Smooth muscle cell (in vitro differentiated cells): ENCODE measurements around the gene UGGT2. TPM values are rescaled to one million over a fixed set of nuclear protein-coding genes. Genes with fewer than 3 reads are reported as not detected.
"Not testable (repeated sequence)": the region's sequence is repeated elsewhere in the genome, so short reads cannot be mapped to it uniquely, and the experiment has no call there.

Experiments used
- DNase-seq: peaks from one replicate; lab custom pipeline; 2025; ENCODE audit not compliant: unreplicated experiment; lab: John Stamatoyannopoulos, UW
- H2AFZ ChIP-seq: fragments of 200-600 bp; sonication (generic); 2 replicates; pipeline ENCODE4 v1.6.0; 2016; ENCODE audit warnings: antibody characterized with exemption, low read depth, mild to moderate bottlenecking
- H3F3A ChIP-seq: fragments of 200-600 bp; sonication (generic); 2 replicates; pipeline ENCODE4 v1.6.0; 2017; ENCODE audit warnings: antibody characterized with exemption, low read depth
- H3K27ac ChIP-seq: fragments of 200-600 bp; sonication (generic); 2 replicates; pipeline ENCODE4 v1.5.1; 2016; ENCODE audit warnings: low read depth, mild to moderate bottlenecking
- H3K27me3 ChIP-seq: fragments of 200-600 bp; sonication (generic); 2 replicates; pipeline ENCODE4 v1.6.1; 2016; ENCODE audit warnings: low read depth, mild to moderate bottlenecking
- H3K36me3 ChIP-seq: fragments of 200-600 bp; sonication (generic); 2 replicates; pipeline ENCODE4 v1.5.1; 2016; ENCODE audit warnings: low read depth
- H3K4me1 ChIP-seq: fragments of 200-600 bp; sonication (generic); 2 replicates; pipeline ENCODE4 v1.5.1; 2016; ENCODE audit warnings: low read depth
- H3K4me2 ChIP-seq: fragments of 200-600 bp; sonication (generic); 2 replicates; pipeline ENCODE4 v1.6.0; 2016; ENCODE audit warnings: mild to moderate bottlenecking
- H3K4me3 ChIP-seq: fragments of 200-600 bp; sonication (generic); 2 replicates; pipeline ENCODE4 v1.5.1; 2016; ENCODE audit warnings: mild to moderate bottlenecking
- H3K79me2 ChIP-seq: fragments of 200-600 bp; sonication (generic); 2 replicates; pipeline ENCODE4 v1.6.0; 2016; ENCODE audit warnings: low read depth, mild to moderate bottlenecking
- H3K9ac ChIP-seq: fragments of 200-600 bp; sonication (generic); 2 replicates; pipeline ENCODE4 v1.6.0; 2016; ENCODE audit warnings: low read depth
- H3K9me3 ChIP-seq: fragments of 200-600 bp; sonication (generic); replicated peaks from 2 replicates; pipeline ENCODE4 v1.5.1; 2016; ENCODE audit warnings: low read depth
- H4K20me1 ChIP-seq: fragments of 200-600 bp; sonication (generic); 2 replicates; pipeline ENCODE4 v1.6.0; 2016; ENCODE audit warnings: low read depth
- CTCF ChIP-seq: fragments of 200-600 bp; sonication (generic); IDR thresholded peaks from 2 replicates; pipeline ENCODE4 v1.5.1; 2017; ENCODE audit warnings: borderline replicate concordance, mild to moderate bottlenecking, antibody characterized with exemption; ENCODE audit not compliant: insufficient read depth, poor library complexity, severe bottlenecking
- WGBS: methylation state at CpG from one replicate; pipeline ENCODE4 v1.1.7; 2016; ENCODE audit warnings: low lambda C conversion rate; 5-methylcytosine and 5-hydroxymethylcytosine counted together
- polyA plus RNA-seq: library from polyadenylated mRNA; unstranded; fragments of >200 nt; fragmentation: Nextera tagmentation; extraction: Ambion mirVana; gene quantifications from 2 replicates; pipeline ENCODE4 v1.2.1, GENCODE V29; 2016
- total RNA-seq: library from RNA; depleted of rRNA; stranded (reverse); fragments of >200 nt; gene quantifications from 2 replicates; pipeline ENCODE4 v1.2.3, GENCODE V29; 2014

Gene UGGT2
- total and polyA plus RNA-seq, 2 experiments from 2014 or later, result 27.4 to 67.2 TPM

- Histone ChIP-seq H3K27ac (no peak overlapping the region), H3K4me1 (no peaks in the 10 kb centered on the region), H3K4me2 (no peak overlapping the region), H3K79me2 (no peaks in the 10 kb centered on the region), H2AFZ (no peak overlapping the region), H3K9me3 (peaks cover 3% of the 10 kb centered on the region), H3K27me3 (no peaks in the 10 kb centered on the region), H3F3A (no peaks in the 10 kb centered on the region), H3K9ac (no peak overlapping the region), H3K36me3 (no peaks in the 10 kb centered on the region), H3K4me3 (no peak overlapping the region), H4K20me1 (no peaks in the 10 kb centered on the region)
- 95% methylated on average over 4 of the region's 4 CpGs for WGBS
- DNase-seq, result no peak
- TF ChIP-seq CTCF, result no peak
Measured at GRCh38 chr13:95982144-95982543, 71.1 kb downstream of the UGGT2 start.

GRCh38 chr13:95972651-95973050 is 80.5 kb downstream of the UGGT2 start:
- not testable (repeated sequence) for H3K4me2 ChIP-seq, H3F3A ChIP-seq, DNase-seq, H2AFZ ChIP-seq, H3K4me3 ChIP-seq, H3K79me2 ChIP-seq, H3K27ac ChIP-seq, H3K9me3 ChIP-seq, H3K27me3 ChIP-seq, H3K4me1 ChIP-seq, H4K20me1 ChIP-seq, H3K36me3 ChIP-seq, H3K9ac ChIP-seq
- 96% methylated on average over 6 of the region's 6 CpGs for WGBS

GRCh38 chr13:95970878-95971277 is 82.3 kb downstream of the UGGT2 start:
- H3K36me3 ChIP-seq, result peaks cover 6% of the 10 kb centered on the region
- 98% methylated on average over 2 of the region's 2 CpGs for WGBS

GRCh38 chr13:95968906-95969305 is 84.3 kb downstream of the UGGT2 start:
- H3K36me3 ChIP-seq, result peaks cover 12% of the 10 kb centered on the region
- no peaks in the 10 kb centered on the region for H3K79me2 ChIP-seq
- no peaks in the 10 kb centered on the region for H3K27me3 ChIP-seq
- no peaks in the 10 kb centered on the region for H3F3A ChIP-seq
- no peak for DNase-seq
- no peaks in the 10 kb centered on the region for H3K4me1 ChIP-seq
- H4K20me1 ChIP-seq, result no peaks in the 10 kb centered on the region
- H3K27ac ChIP-seq, result no peak overlapping the region
- H2AFZ ChIP-seq, result no peak overlapping the region
- no peak overlapping the region for H3K4me2 ChIP-seq
- 49% methylated on average over 2 of the region's 2 CpGs for WGBS
- H3K4me3 ChIP-seq, result no peak overlapping the region
- peaks cover 5% of the 10 kb centered on the region for H3K9me3 ChIP-seq
- TF ChIP-seq CTCF, result no peak
- H3K9ac ChIP-seq, result no peak overlapping the region

More at GRCh38 chr13:95970878-95971277, 82.3 kb downstream of the UGGT2 start:
- Histone ChIP-seq H3K4me2 (no peak overlapping the region), H3K9ac (no peak overlapping the region), H3K9me3 (peaks cover 3% of the 10 kb centered on the region), H3K27ac (no peak overlapping the region), H3F3A (no peaks in the 10 kb centered on the region), H3K79me2 (no peaks in the 10 kb centered on the region), H3K27me3 (no peaks in the 10 kb centered on the region), H2AFZ (no peak overlapping the region), H3K4me1 (no peaks in the 10 kb centered on the region), H3K4me3 (no peak overlapping the region), H4K20me1 (no peaks in the 10 kb centered on the region)
- DNase-seq, result no peak
- no peak for TF ChIP-seq CTCF
